Lower leg skin (tissue), 3 donors: ENCODE data around the gene ZNF396.

Experiments
- POLR2A ChIP-seq, 2 donors: fragments of 450-650 bp; IDR thresholded peaks; one replicate each; pipeline ENCODE4 v1.6.1; 2016 to 2017; ENCODE audit warnings: antibody characterized with exemption in 2 of 2, mild to moderate bottlenecking in 1 of 2, moderate library complexity in 1 of 2
- TF ChIP-seq, protein P1 (sequence below), 3 donors: fragments of 450-650 bp; IDR thresholded peaks; one replicate each; pipeline ENCODE4 v1.5.1; 2016; ENCODE audit warnings: antibody characterized with exemption in 3 of 3, mild to moderate bottlenecking in 3 of 3, moderate library complexity in 2 of 3

DNA sequence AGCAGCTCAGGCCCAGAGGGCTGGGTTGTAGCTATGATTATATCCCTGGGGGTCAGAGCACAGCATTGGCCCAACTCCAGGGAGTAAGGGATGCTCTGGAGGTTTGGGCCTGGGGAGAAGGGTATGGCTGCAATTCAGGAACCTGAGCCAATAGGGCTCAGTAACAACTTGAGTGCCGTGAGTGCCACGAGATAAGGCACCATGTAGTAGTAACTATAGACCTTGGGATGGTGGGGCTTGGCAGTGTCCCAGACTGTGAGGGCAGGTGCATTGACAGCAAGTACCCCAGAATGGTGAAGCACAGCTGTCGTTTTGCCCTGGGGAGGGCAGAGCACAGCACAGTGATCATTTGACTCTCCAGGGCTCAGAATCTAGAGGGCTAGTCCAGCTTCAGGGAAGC is 45.1 kb upstream of the ZNF396 start:
- TF ChIP-seq, protein P1, sequence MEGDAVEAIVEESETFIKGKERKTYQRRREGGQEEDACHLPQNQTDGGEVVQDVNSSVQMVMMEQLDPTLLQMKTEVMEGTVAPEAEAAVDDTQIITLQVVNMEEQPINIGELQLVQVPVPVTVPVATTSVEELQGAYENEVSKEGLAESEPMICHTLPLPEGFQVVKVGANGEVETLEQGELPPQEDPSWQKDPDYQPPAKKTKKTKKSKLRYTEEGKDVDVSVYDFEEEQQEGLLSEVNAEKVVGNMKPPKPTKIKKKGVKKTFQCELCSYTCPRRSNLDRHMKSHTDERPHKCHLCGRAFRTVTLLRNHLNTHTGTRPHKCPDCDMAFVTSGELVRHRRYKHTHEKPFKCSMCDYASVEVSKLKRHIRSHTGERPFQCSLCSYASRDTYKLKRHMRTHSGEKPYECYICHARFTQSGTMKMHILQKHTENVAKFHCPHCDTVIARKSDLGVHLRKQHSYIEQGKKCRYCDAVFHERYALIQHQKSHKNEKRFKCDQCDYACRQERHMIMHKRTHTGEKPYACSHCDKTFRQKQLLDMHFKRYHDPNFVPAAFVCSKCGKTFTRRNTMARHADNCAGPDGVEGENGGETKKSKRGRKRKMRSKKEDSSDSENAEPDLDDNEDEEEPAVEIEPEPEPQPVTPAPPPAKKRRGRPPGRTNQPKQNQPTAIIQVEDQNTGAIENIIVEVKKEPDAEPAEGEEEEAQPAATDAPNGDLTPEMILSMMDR (IDR thresholded peaks at IDR 0.05): no peak
- TF ChIP-seq POLR2A (IDR thresholded peaks at IDR 0.05): no peak
